HL-60 (cell line): Measurements from ENCODE around the gene MPV17L.

Experiments
- CTCF ChIP-seq: IDR thresholded peaks from one replicate; pipeline ENCODE4 v1.5.1; 2011; ENCODE audit warnings: low read length, control low read depth, inconsistent platforms; ENCODE audit not compliant: insufficient read depth
- GABPA ChIP-seq: IDR thresholded peaks from 2 replicates; pipeline ENCODE4 v1.6.1; 2012; ENCODE audit warnings: low read depth
- REST ChIP-seq: IDR thresholded peaks from 2 replicates; pipeline ENCODE4 v1.6.1; 2012; ENCODE audit warnings: low read depth; ENCODE audit not compliant: insufficient replicate concordance
- SPI1 ChIP-seq: IDR thresholded peaks from 2 replicates; pipeline ENCODE4 v1.6.1; 2012; ENCODE audit warnings: low read depth, mild to moderate bottlenecking, borderline replicate concordance

GRCh38 chr16:15461376-15461775, 65.8 kb downstream of the MPV17L start:
- TF ChIP-seq CTCF (no peak), SPI1 (no peak), REST (no peak), GABPA (no peak)
